ENCODE measurements around the gene RERE.
"Not testable (repeated sequence)": the region's sequence is repeated elsewhere in the genome, so short reads cannot be mapped to it uniquely, and the experiment has no call there.

Gene RERE

DNA sequence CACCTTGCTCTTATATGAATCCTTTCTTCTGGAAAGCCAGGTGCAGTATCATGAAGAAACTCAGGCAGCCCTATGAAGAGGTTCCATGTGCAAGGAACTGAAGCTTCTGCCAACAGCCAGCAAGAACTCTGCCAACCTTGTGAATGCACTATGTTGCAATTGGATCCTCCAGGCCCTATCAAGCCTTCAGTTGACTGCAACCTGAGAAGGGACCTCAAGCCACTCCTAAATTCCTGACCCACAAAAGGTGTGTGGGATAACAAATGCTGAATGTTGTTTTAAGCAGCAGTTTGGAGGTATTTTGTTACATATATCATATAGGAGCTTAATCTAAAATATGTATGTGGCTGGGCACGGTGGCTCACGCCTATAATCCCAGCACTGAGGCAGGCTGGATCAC lies 84.0 kb downstream of the RERE start:
- Mint-ChIP-seq H3K27me3 (no peaks in the 10 kb centered on the region), H3K27ac (ENCODE audit: low read depth) (no peak overlapping the region), H3K4me3 (no peak overlapping the region), H3K9me3 (no peaks in the 10 kb centered on the region), H3K36me3 (ENCODE audit: insufficient read depth) (no peaks in the 10 kb centered on the region), H3K4me1 (no peaks in the 10 kb centered on the region)
- ATAC-seq (replicated peaks; ENCODE audit: extremely low read depth, poor library complexity, severe bottlenecking) (no peak), DNase-seq (ENCODE audit: low spot score in 2 of 2) (no peak)

DNA sequence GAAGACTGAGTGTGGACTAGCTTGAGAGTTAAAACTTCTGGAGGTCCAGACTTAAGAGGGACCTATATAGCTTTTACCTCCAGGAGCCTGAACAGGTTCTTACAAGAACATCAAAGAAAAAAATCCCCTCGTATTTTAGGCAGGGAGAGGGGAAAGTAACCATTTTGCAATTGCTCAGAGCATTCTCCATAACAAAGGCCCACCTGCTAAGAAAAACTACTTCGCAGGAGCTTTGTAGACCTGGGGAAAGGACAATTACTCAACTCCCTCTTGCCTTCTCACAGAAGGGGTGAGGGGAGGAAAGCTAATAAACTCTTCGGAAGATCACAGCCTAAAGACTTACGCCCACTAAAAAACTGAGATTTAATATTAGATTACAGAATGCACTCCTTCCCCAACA lies 86.3 kb downstream of the RERE start:
- H3K36me3 Mint-ChIP-seq (ENCODE audit: insufficient read depth): no peaks in the 10 kb centered on the region
- H3K4me1 Mint-ChIP-seq: no peaks in the 10 kb centered on the region
- H3K27me3 Mint-ChIP-seq: no peaks in the 10 kb centered on the region
- H3K27ac Mint-ChIP-seq (ENCODE audit: low read depth): no peak overlapping the region
- H3K9me3 Mint-ChIP-seq: no peaks in the 10 kb centered on the region
- ATAC-seq (replicated peaks; ENCODE audit: extremely low read depth, poor library complexity, severe bottlenecking) (no peak), DNase-seq (ENCODE audit: low spot score in 2 of 2) (no peak)
- no peak overlapping the region for H3K4me3 Mint-ChIP-seq

DNA sequence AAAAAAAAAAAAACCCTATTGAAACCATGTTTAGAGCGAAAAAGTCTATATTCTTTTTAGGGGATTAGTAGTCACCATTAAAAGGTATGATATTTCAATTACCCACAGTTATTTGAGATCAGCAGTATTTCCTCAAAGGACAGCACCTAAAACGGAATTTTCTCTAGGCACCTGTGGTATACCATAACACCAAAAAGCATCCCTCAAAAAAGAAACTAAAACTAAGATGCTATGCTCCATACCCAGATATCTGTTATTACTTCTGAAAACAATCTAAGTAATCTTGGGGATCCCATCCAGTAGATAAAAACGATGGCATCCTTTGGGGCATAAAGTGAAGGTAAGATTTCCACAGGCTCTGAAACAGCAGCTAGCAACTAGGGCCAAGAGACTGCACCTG lies 89.0 kb downstream of the RERE start:
- no peak overlapping the region for H3K4me3 Mint-ChIP-seq
- ATAC-seq (replicated peaks; ENCODE audit: extremely low read depth, poor library complexity, severe bottlenecking) (no peak), DNase-seq (ENCODE audit: low spot score in 2 of 2) (no peak)
- H3K4me1 Mint-ChIP-seq: no peaks in the 10 kb centered on the region
- H3K36me3 Mint-ChIP-seq (ENCODE audit: insufficient read depth): no peaks in the 10 kb centered on the region
- H3K27me3 Mint-ChIP-seq: no peaks in the 10 kb centered on the region
- no peaks in the 10 kb centered on the region for H3K9me3 Mint-ChIP-seq
- no peak overlapping the region for H3K27ac Mint-ChIP-seq (ENCODE audit: low read depth)

DNA sequence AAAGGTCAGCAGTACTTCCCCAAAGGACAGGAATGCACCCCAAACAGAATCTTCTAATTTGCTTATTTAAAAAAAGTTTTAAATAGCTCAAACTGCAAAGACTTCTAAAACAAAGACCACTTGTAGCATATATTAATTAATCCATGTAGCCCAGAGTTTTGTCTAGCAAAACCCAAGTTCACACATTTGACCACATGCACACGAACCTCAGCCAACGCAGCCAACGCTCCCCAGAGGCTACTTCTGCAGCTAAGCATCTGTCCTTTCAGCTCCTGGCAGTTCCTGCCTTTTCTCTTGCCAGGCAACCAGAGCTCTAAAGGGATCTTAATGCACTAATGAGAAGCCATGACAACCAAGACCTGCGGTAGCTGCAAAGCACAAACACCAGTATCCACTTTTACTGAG lies 89.6 kb downstream of the RERE start:
- H3K27ac Mint-ChIP-seq (ENCODE audit: low read depth): no peak overlapping the region
- ATAC-seq (replicated peaks; ENCODE audit: extremely low read depth, poor library complexity, severe bottlenecking): no peak
- no peaks in the 10 kb centered on the region for H3K9me3 Mint-ChIP-seq
- DNase-seq (ENCODE audit: low spot score in 2 of 2): no peak
- H3K4me1 Mint-ChIP-seq: no peaks in the 10 kb centered on the region
- no peaks in the 10 kb centered on the region for H3K36me3 Mint-ChIP-seq (ENCODE audit: insufficient read depth)
- H3K27me3 Mint-ChIP-seq: no peaks in the 10 kb centered on the region
- H3K4me3 Mint-ChIP-seq: no peak overlapping the region

DNA sequence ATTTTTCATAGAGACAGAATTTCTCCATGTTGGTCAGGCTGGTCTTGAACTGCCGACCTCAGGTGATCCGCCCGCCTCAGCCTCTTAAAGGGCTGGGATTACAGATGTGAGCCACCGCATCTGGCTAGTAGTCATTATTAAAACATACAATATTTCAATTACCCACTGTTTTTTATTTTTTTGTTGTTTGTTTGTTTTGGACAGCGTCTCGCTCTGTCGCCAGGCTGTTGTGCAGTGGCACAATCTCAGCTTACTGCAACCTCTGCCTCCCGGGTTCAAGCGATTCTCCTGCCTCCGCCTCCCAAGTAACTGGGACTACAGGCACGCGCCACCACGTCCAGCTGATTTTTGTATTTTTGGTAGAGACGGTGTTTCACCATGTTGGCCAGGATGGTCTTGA lies 90.1 kb downstream of the RERE start:
- DNase-seq (ENCODE audit: low spot score in 2 of 2); H3K27me3 Mint-ChIP-seq; H3K4me1 Mint-ChIP-seq; H3K9me3 Mint-ChIP-seq; H3K27ac Mint-ChIP-seq (ENCODE audit: low read depth); H3K4me3 Mint-ChIP-seq; H3K36me3 Mint-ChIP-seq (ENCODE audit: insufficient read depth); ATAC-seq (replicated peaks; ENCODE audit: extremely low read depth, poor library complexity, severe bottlenecking): not testable (repeated sequence)

DNA sequence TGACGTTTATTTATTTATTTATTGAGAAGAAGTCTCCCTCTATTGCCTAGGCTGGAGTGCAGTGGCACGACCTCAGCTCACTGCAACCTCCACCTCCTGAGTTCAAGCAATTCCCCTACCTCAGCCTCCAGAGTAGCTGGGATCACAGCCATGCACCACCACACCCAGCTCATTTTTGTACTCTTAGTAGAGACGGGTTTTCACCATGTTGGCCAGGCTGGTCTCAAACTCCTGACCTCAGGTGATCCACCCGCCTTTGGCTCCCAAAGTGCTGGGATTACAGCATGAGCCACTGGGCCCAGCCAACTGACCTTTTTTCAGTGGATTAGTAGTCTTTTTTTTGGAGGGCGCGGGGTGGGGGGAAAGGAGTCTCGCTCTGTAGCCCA lies 90.6 kb downstream of the RERE start:
- H3K36me3 Mint-ChIP-seq (ENCODE audit: insufficient read depth); H3K27me3 Mint-ChIP-seq; DNase-seq (ENCODE audit: low spot score in 2 of 2); ATAC-seq (replicated peaks; ENCODE audit: extremely low read depth, poor library complexity, severe bottlenecking); H3K9me3 Mint-ChIP-seq; H3K4me1 Mint-ChIP-seq; H3K27ac Mint-ChIP-seq (ENCODE audit: low read depth); H3K4me3 Mint-ChIP-seq: not testable (repeated sequence)

DNA sequence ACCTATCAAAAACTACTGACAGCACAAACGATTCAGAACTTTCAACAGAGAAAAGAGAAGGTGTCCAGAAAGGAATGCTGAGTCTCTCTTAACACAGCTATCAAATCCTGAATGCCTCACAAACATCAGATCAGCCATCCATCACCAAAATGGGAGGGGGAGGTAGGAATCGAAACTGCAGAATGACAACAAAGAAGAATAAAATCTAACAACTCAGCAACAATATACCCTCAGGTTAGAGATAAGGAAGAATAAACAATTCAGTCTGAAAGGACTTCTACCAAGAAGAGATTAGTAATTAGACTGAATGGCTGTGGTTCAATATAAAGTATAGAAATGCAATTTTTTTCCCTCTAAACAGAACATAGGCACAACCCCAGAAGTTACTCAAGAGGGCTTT lies 94.4 kb downstream of the RERE start:
- H3K4me3 Mint-ChIP-seq: no peak overlapping the region
- peaks cover 15% of the 10 kb centered on the region for H3K4me1 Mint-ChIP-seq
- no peak overlapping the region for H3K27ac Mint-ChIP-seq (ENCODE audit: low read depth)
- no peaks in the 10 kb centered on the region for H3K27me3 Mint-ChIP-seq
- no peak for ATAC-seq (replicated peaks; ENCODE audit: extremely low read depth, poor library complexity, severe bottlenecking)
- no peaks in the 10 kb centered on the region for H3K9me3 Mint-ChIP-seq
- no peak for DNase-seq (ENCODE audit: low spot score in 2 of 2)
- H3K36me3 Mint-ChIP-seq (ENCODE audit: insufficient read depth): no peaks in the 10 kb centered on the region

DNA sequence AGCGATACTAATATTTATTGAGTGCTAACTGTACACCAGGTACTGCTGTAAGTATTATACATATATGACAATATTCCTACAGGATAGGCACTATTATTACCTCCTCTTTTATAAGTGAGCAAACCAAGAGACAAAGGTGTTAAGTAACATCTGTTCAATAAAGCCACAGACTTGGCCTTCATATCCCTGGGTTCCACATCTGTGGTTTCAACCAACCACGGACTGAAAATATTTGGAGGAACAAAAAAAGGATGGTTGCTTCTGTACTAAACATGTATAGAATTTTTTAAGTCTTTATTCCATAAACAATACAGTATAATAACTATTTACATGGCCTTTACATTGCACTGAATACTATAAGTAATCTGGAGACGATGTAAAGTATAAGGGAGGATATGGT lies 95.1 kb downstream of the RERE start:
- Mint-ChIP-seq H3K4me3 (no peak overlapping the region), H3K27ac (ENCODE audit: low read depth) (no peak overlapping the region), H3K36me3 (ENCODE audit: insufficient read depth) (no peaks in the 10 kb centered on the region), H3K27me3 (no peaks in the 10 kb centered on the region), H3K4me1 (peaks cover 15% of the 10 kb centered on the region), H3K9me3 (no peaks in the 10 kb centered on the region)
- DNase-seq (ENCODE audit: low spot score in 2 of 2) (no peak), ATAC-seq (replicated peaks; ENCODE audit: extremely low read depth, poor library complexity, severe bottlenecking) (no peak)

DNA sequence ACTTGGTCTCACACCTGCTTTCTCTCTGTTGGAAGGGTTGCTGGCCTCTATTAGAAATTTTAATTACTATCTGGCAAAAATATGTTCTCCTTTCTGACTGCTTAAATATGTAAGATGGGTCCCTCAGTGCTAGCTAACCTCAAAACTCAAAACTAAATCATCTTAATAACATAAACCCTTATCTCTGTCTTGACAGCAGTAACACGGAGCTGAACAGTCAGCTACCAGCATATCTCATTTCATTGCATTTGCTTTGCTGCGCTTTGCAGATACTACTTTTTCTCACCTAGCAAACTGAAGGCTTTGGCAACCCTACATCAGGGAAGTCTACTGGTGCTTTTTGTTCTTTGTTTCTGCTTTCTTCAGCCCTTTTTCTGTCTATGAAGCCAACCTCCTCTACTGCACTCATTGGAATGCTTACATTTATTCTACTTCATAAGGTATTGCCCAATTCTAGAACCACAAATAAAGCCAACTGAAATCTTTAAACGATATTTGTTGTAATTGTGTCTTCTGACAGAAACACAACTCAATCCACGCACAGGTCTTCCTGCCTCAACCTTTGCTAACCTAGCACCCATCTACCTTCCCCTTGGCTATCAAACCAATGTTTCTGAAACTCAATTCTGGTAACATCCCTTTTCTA lies 95.6 kb downstream of the RERE start:
- H3K27me3 Mint-ChIP-seq: no peaks in the 10 kb centered on the region
- H3K36me3 Mint-ChIP-seq (ENCODE audit: insufficient read depth): no peaks in the 10 kb centered on the region
- DNase-seq (ENCODE audit: low spot score in 2 of 2): no peak
- peaks cover 15% of the 10 kb centered on the region for H3K4me1 Mint-ChIP-seq
- no peaks in the 10 kb centered on the region for H3K9me3 Mint-ChIP-seq
- H3K4me3 Mint-ChIP-seq: no peak overlapping the region
- ATAC-seq (replicated peaks; ENCODE audit: extremely low read depth, poor library complexity, severe bottlenecking): no peak
- no peak overlapping the region for H3K27ac Mint-ChIP-seq (ENCODE audit: low read depth)

DNA sequence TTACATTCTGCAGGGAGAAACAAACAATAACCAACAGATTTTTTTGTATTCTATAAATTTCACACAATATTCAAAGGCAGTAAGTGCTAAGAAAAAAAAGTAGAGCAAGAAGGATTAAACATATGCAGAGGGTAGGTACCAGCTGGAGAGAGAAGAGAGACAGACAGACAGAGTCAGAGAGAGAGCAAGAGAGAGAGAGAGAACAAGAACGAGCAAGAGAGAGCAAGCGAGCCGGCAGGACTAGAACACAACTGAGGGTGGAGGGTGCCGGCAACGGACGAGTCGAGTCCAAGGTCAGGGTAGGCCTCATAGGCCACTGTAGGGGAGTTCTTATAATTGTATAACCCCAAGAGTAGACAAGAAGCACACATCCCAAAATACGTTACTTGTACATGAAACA lies 97.1 kb downstream of the RERE start:
- H3K9me3 Mint-ChIP-seq: no peaks in the 10 kb centered on the region
- DNase-seq (ENCODE audit: low spot score in 2 of 2) (no peak), ATAC-seq (replicated peaks; ENCODE audit: extremely low read depth, poor library complexity, severe bottlenecking) (no peak)
- H3K27me3 Mint-ChIP-seq: no peaks in the 10 kb centered on the region
- peaks cover 15% of the 10 kb centered on the region for H3K4me1 Mint-ChIP-seq
- no peak overlapping the region for H3K4me3 Mint-ChIP-seq
- H3K27ac Mint-ChIP-seq (ENCODE audit: low read depth): no peak overlapping the region
- no peaks in the 10 kb centered on the region for H3K36me3 Mint-ChIP-seq (ENCODE audit: insufficient read depth)

DNA sequence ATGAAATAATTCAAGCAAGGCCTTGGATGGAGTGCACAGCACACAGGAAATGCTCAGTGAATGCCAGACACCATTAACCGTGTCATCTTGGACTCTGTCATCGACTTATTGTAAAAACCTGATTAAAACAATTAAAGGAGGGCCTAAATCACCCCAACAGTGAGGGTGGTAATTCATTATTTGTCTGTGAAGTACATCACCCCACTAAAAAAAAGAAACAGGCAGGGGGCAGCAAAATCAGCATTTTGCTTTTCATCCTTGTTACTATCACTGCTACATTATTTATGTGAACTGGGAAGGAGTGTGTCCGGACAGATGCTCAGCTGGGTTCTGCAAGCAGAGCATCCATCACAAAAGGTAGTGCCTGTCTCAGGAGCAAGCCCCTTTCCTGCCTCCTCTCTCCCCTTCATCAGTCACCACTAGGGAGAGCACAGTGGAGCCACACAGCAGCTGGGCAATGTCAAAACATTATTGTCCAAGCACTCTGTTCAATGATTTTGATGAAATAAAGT lies 98.5 kb downstream of the RERE start:
- Mint-ChIP-seq H3K36me3 (ENCODE audit: insufficient read depth) (no peaks in the 10 kb centered on the region), H3K9me3 (no peaks in the 10 kb centered on the region), H3K4me3 (no peak overlapping the region), H3K4me1 (peaks cover 22% of the 10 kb centered on the region), H3K27ac (ENCODE audit: low read depth) (no peak overlapping the region), H3K27me3 (no peaks in the 10 kb centered on the region)
- DNase-seq (ENCODE audit: low spot score in 2 of 2): no peak
- no peak for ATAC-seq (replicated peaks; ENCODE audit: extremely low read depth, poor library complexity, severe bottlenecking)

DNA sequence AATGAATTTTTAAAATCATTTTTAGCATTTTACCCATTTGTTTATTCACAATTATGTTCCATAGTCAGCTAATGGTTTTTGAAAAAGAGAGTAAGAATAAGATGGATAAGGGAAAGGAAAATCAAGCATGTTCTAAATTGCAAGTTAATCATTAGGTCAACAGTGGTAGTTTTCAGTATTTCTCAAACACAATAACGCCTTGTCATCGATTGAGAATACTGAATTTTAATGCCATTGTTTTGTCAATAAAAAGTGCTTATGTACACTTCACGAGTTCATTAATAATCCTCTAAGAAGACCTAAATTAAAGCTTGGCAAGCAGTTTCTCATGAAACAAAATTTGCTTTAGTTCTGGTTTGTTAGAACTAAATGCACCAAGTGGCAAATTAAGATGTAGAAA lies 100.3 kb downstream of the RERE start:
- Mint-ChIP-seq H3K4me1 (peaks cover 29% of the 10 kb centered on the region), H3K27me3 (no peaks in the 10 kb centered on the region), H3K9me3 (no peaks in the 10 kb centered on the region), H3K36me3 (ENCODE audit: insufficient read depth) (no peaks in the 10 kb centered on the region), H3K27ac (ENCODE audit: low read depth) (no peak overlapping the region), H3K4me3 (no peak overlapping the region)
- no peak for DNase-seq (ENCODE audit: low spot score in 2 of 2)
- ATAC-seq (replicated peaks; ENCODE audit: extremely low read depth, poor library complexity, severe bottlenecking): no peak

DNA sequence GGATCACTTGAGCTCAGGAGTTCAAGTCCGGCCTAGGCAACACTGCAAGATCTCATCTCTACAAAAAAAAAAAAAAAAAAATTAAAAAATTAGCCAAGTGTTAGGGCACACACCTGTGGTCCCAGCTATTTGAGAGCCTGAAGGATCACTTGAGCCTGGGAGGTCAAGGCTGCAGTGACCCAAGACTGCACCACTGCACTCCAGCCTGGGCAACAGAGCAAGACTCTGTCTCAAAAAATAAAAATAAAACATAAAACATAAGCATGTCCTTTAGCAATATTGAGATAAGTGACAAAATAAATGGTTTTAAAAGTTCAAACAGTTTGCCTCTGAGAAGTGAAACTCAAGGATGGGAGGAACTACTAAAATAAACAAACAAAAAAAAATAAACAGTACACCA lies 101.2 kb downstream of the RERE start:
- Mint-ChIP-seq H3K27ac (ENCODE audit: low read depth) (no peak overlapping the region), H3K9me3 (no peaks in the 10 kb centered on the region), H3K27me3 (no peaks in the 10 kb centered on the region), H3K36me3 (ENCODE audit: insufficient read depth) (no peaks in the 10 kb centered on the region), H3K4me3 (no peak overlapping the region), H3K4me1 (peaks cover 25% of the 10 kb centered on the region)
- DNase-seq (ENCODE audit: low spot score in 2 of 2) (no peak), ATAC-seq (replicated peaks; ENCODE audit: extremely low read depth, poor library complexity, severe bottlenecking) (no peak)

DNA sequence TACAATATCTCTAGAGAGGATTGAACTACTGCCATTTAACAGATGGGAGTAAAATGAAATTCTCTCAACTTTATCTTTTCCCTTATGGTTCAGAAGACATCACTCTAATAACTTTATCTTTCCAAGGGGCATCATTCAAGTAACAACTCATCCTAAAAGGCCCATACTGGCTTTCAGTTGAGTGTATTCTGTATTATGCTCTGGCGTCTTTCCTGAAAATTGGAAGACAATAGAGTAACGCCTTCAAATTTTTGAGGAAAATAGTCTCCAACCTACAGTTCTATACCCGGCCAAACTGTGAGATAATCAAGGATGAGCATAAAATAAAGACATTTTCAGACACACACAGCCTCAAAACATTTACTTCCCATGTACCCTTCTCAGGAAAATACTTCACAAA lies 103.3 kb downstream of the RERE start:
- H3K9me3 Mint-ChIP-seq: no peaks in the 10 kb centered on the region
- no peak overlapping the region for H3K4me3 Mint-ChIP-seq
- peak overlapping the region; percentile 73 for H3K27ac Mint-ChIP-seq (ENCODE audit: low read depth)
- ATAC-seq (replicated peaks; ENCODE audit: extremely low read depth, poor library complexity, severe bottlenecking) (no peak), DNase-seq (ENCODE audit: low spot score in 2 of 2) (no peak)
- no peaks in the 10 kb centered on the region for H3K27me3 Mint-ChIP-seq
- no peaks in the 10 kb centered on the region for H3K36me3 Mint-ChIP-seq (ENCODE audit: insufficient read depth)
- peaks cover 20% of the 10 kb centered on the region for H3K4me1 Mint-ChIP-seq

Measured in central memory CD8-positive, alpha-beta T cell (primary cell).